ENCODE measurements around the gene SLCO2A1. TPM values are rescaled to one million over a fixed set of nuclear protein-coding genes. Genes with fewer than 3 reads are reported as not detected.

The SLCO2A1 gene
- total RNA-seq, 4 donors from 2014 or later: 3.3 to 18.9 (median 6.0) TPM

DNA sequence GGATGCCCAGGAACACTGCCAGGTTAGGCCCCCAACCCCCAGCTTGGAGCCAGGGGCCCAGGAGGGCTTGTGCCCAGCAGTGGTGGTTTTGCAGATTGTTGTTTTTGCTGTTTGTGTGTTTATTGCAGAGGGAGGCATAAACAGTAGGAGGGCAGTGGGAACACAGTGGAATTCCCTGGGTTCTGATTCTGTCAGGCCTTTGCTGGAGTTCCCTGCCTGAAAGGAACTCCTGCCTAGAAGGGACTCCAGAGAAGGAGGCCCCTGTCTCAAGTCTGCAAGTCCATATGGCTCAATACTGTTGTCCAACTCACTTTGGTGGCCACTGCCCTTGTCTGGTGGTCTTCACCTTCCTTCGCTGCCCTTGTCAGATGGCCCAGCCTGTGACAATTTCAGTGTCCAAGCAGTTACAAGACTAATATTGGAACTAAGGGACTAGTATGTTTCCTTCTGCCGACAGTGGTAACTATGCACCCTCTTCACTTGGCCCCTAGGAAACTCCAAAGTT lies 86.6 kb downstream of the SLCO2A1 start:
- 67 to 85% methylated on average over 2 of the region's 2 CpGs for WGBS, 2 donors
- H3K27ac ChIP-seq: peak overlapping the region in 2 of 4 donors; percentile 70 to 85
- peaks cover 0 to under 1% (median 0%) of the 10 kb centered on the region in 3 donors for H3K36me3 ChIP-seq
- intact Hi-C loops (cut with DNase I): no loop called here
- H3K9me3 ChIP-seq: no peaks in the 10 kb centered on the region
- no peak for TF ChIP-seq POLR2A (IDR thresholded peaks at IDR 0.05)
- TF ChIP-seq, protein P1, sequence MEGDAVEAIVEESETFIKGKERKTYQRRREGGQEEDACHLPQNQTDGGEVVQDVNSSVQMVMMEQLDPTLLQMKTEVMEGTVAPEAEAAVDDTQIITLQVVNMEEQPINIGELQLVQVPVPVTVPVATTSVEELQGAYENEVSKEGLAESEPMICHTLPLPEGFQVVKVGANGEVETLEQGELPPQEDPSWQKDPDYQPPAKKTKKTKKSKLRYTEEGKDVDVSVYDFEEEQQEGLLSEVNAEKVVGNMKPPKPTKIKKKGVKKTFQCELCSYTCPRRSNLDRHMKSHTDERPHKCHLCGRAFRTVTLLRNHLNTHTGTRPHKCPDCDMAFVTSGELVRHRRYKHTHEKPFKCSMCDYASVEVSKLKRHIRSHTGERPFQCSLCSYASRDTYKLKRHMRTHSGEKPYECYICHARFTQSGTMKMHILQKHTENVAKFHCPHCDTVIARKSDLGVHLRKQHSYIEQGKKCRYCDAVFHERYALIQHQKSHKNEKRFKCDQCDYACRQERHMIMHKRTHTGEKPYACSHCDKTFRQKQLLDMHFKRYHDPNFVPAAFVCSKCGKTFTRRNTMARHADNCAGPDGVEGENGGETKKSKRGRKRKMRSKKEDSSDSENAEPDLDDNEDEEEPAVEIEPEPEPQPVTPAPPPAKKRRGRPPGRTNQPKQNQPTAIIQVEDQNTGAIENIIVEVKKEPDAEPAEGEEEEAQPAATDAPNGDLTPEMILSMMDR (IDR thresholded peaks at IDR 0.05): no peak
- DNase-seq: no peak
- H3K4me1 ChIP-seq: peaks cover 21 to 81% (median 35%) of the 10 kb centered on the region in 3 donors
- no peaks in the 10 kb centered on the region for H3K27me3 ChIP-seq
- H3K4me3 ChIP-seq: no peak overlapping the region

DNA sequence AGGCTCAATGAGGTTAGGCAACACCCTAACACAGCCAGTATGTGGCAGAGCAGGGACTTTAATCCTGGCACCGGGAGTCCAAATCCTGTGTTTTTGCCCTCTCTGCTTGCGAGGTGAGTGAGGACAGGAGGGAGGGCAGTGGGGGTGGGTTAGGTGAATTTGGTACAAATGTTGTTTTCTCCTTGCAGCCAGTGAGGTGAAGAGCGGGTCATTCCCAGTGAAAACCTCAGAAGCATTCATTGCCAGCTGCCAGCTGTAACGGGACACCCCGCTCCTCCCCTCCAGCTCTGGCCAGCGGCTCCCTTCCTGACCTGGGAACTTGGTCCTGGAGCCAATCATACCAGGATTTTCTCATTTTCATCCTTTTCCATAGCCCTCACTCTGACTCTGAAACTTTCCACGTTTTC lies 88.3 kb downstream of the SLCO2A1 start:
- intact Hi-C loops (cut with DNase I): no loop called here
- H3K4me1 ChIP-seq: peaks cover 18 to 74% (median 35%) of the 10 kb centered on the region in 3 donors

GRCh38 chr3:133940536-133940935 lies 89.2 kb downstream of the SLCO2A1 start:
- peaks cover 0 to 6% (median 0%) of the 10 kb centered on the region in 3 donors for H3K36me3 ChIP-seq
- 89 to 94% methylated on average over 5 to 9 of the region's 10 CpGs for WGBS, 2 donors
- H3K27ac ChIP-seq: no peak overlapping the region

More for the DNA sequence above, 88.3 kb downstream of the SLCO2A1 start:
- Histone ChIP-seq H3K9me3 (no peaks in the 10 kb centered on the region), H3K27me3 (no peaks in the 10 kb centered on the region), H3K27ac (peak overlapping the region in 1 of 4 donors; percentile 13), H3K36me3 (peaks cover 0 to 5% (median 0%) of the 10 kb centered on the region in 3 donors), H3K4me3 (no peak overlapping the region)
- WGBS, 2 donors: 51 to 69% methylated on average over 7 of the region's 7 CpGs
- no peak for DNase-seq
- TF ChIP-seq POLR2A (IDR thresholded peaks at IDR 0.05): no peak
- TF ChIP-seq, protein P1 (IDR thresholded peaks at IDR 0.05): no peak

DNA sequence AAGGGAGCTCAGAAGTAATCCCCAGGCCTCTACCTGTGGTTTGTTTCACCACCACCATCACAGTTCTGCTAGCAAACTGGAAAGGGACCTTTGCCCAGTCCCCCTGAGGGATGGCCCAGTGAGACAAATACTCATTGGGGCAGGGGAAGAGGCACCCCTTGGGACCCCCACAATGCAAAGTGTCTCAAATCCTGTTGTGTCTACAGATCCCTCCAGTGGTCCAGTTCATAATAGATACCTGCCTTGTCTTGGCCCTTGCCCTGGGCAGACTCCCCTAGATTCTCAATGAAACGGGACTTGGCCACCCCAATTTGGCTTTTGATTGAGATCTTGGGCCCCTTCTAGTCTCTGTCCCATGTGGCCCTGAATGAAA lies 90.3 kb downstream of the SLCO2A1 start:
- TF ChIP-seq, protein P1 (IDR thresholded peaks at IDR 0.05): no peak
- no peak for TF ChIP-seq POLR2A (IDR thresholded peaks at IDR 0.05)
- Histone ChIP-seq H3K4me1 (peaks cover 8 to 54% (median 18%) of the 10 kb centered on the region in 3 donors), H3K27me3 (no peaks in the 10 kb centered on the region), H3K9me3 (no peaks in the 10 kb centered on the region), H3K4me3 (no peak overlapping the region), H3K27ac (peak overlapping the region in 1 of 4 donors; percentile 21), H3K36me3 (peaks cover 0 to 16% (median 0%) of the 10 kb centered on the region in 3 donors)
- DNase-seq: no peak
- intact Hi-C loops (cut with DNase I): no loop called here
- WGBS, 2 donors: 44 to 73% methylated on average over 1 of the region's 1 CpG

More at GRCh38 chr3:133940536-133940935, 89.2 kb downstream of the SLCO2A1 start:
- no peak for TF ChIP-seq POLR2A (IDR thresholded peaks at IDR 0.05)
- TF ChIP-seq, protein P1 (IDR thresholded peaks at IDR 0.05): no peak
- H3K9me3 ChIP-seq: no peaks in the 10 kb centered on the region
- H3K27me3 ChIP-seq: no peaks in the 10 kb centered on the region
- H3K4me1 ChIP-seq: peaks cover 18 to 65% (median 28%) of the 10 kb centered on the region in 3 donors
- H3K4me3 ChIP-seq: no peak overlapping the region
- DNase-seq: no peak
- intact Hi-C loops (cut with DNase I): no loop called here

DNA sequence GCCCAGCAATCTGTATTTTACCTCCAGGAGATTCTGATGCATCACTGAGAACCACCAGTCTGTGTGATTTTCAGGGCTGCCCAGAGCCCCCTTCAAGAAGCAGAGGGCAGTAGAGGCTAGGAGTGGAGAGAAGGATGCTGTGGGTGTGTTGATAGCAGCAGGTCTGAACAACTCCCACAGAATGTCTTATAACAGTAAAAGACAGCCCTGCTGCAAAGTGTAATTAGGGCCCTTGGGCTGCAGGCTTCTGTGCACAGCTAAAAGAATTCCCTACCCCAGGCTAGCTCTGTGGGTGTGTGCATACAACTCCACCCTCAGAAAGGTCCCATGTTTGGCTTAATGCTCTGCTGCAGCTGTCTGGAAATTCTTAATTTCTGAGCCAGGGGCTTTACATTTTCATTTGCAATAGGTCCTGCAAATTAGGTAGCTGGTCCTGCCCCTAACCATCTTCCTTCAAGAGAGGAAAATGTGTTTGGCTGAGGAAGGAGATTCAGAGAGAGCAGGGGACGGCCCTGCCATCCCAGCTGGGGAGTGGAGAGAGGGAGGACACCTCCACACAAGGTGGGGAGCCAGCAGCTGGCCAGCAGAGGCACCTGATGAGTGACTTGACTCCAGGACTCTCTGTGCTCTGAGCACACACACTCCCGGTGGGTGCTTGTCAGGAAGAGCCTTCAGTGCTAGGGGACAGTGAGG lies 90.8 kb downstream of the SLCO2A1 start:
- peak overlapping the region in 1 of 4 donors; percentile 21 for H3K27ac ChIP-seq

More for the DNA sequence above, 90.8 kb downstream of the SLCO2A1 start:
- peaks cover 2 to 49% (median 13%) of the 10 kb centered on the region in 3 donors for H3K4me1 ChIP-seq
- TF ChIP-seq, protein P1 (IDR thresholded peaks at IDR 0.05): peak in 2 of 6 experiments; percentile 14 to 28
- TF ChIP-seq POLR2A (IDR thresholded peaks at IDR 0.05): no peak
- intact Hi-C loops (cut with DNase I): no loop called here
- no peak for DNase-seq
- 8 to 33% methylated on average over 1 to 2 of the region's 2 CpGs for WGBS, 2 donors
- no peak overlapping the region for H3K4me3 ChIP-seq
- H3K36me3 ChIP-seq: peaks cover 0 to 16% (median 0%) of the 10 kb centered on the region in 3 donors
- no peaks in the 10 kb centered on the region for H3K9me3 ChIP-seq
- no peaks in the 10 kb centered on the region for H3K27me3 ChIP-seq
